Regular cardiac myocyte (primary cell): Measurements from ENCODE around the gene ZNF418. TPM values are rescaled to one million over a fixed set of nuclear protein-coding genes. Genes with fewer than 3 reads are reported as not detected.

ENCODE experiments used
- total RNA-seq: library from RNA; depleted of rRNA; stranded (reverse); fragments of >200 nt; gene quantifications from 2 replicates; pipeline ENCODE4 v1.2.3, GENCODE V29; 2014

ZNF418 gene
- total RNA-seq: 5.6 and 12.1 TPM in 2 replicates

GRCh38 chr19:57934820-57935665 lies at the start of gene ZNF418:
Gene ZNF418 (minus strand): TSS chr19:57935402. CDS start chr19:57933822, 1,580 bp downstream.

GRCh38 chr19:57974434-57974833 lies 39.2 kb upstream of the ZNF418 start, which contains the start of gene C19orf18:
Gene C19orf18 (minus strand): TSS chr19:57974534. CDS start chr19:57974432, 102 bp downstream.

GRCh38 chr19:57947419-57948134 lies 12.4 kb upstream of the ZNF418 start, which contains the start of gene ZNF256:
Gene ZNF256 (minus strand): TSS chr19:57947706. CDS start chr19:57947474, 232 bp downstream.

GRCh38 chr19:57916168-57916995 lies 18.8 kb downstream of the ZNF418 start, which contains the start of gene ZNF417:
Gene ZNF417 (minus strand): TSS chr19:57916592. CDS start chr19:57916411, 181 bp downstream.

GRCh38 chr19:57888560-57889231 lies 46.5 kb downstream of the ZNF418 start, which contains the start of gene ZNF814:
Gene ZNF814 (minus strand): TSS chr19:57889037. CDS start chr19:57888802, 235 bp downstream.

Other genes with a start within 250 kb of the ZNF418 start
- gene ZNF154, start 226.2 kb downstream of the ZNF418 start, total RNA-seq: 3.1 and 5.1 TPM in 2 replicates
- gene ZNF671, start 207.8 kb downstream of the ZNF418 start, total RNA-seq: 10.4 and 12.1 TPM in 2 replicates
- gene ZNF776, start 188.6 kb downstream of the ZNF418 start, total RNA-seq: 9.0 and 10.2 TPM in 2 replicates
- gene ZNF586, start 165.7 kb downstream of the ZNF418 start, total RNA-seq: 18.2 and 29.9 TPM in 2 replicates
- 4.2 and 4.4 TPM in 2 replicates for gene ZNF552, start 120.5 kb downstream of the ZNF418 start, total RNA-seq
- 18.6 and 44.9 TPM in 2 replicates for gene ZNF587B, start 105.1 kb downstream of the ZNF418 start, total RNA-seq
- gene ZNF587, start 85.5 kb downstream of the ZNF418 start, total RNA-seq: 24.9 and 35.0 TPM in 2 replicates
- 5.9 and 10.2 TPM in 2 replicates for gene ZNF814, start 46.4 kb downstream of the ZNF418 start, total RNA-seq
- 19.6 and 24.5 TPM in 2 replicates for gene ZNF417, start 18.8 kb downstream of the ZNF418 start, total RNA-seq
- 3.7 and 4.4 TPM in 2 replicates for gene ZNF256, start 12.3 kb upstream of the ZNF418 start, total RNA-seq
- gene C19orf18, start 39.1 kb upstream of the ZNF418 start, total RNA-seq: not detected in 2 replicates
- gene ZNF606, start 67.4 kb upstream of the ZNF418 start, total RNA-seq: 9.2 and 22.6 TPM in 2 replicates
- not detected in 2 replicates for gene ZSCAN1, start 98.6 kb upstream of the ZNF418 start, total RNA-seq
- gene ZNF135, start 123.9 kb upstream of the ZNF418 start, total RNA-seq: 3.8 and 6.8 TPM in 2 replicates
- gene ZSCAN18, start 162.8 kb upstream of the ZNF418 start, total RNA-seq: 30.1 and 76.4 TPM in 2 replicates
- gene ZNF329, start 215.4 kb upstream of the ZNF418 start, total RNA-seq: 14.6 and 17.8 TPM in 2 replicates
- 29.3 and 31.6 TPM in 2 replicates for gene ZNF274, start 247.7 kb upstream of the ZNF418 start, total RNA-seq